GM13976 (cell line): ENCODE measurements around the gene PCNX2.
"Not testable (repeated sequence)": the region's sequence is repeated elsewhere in the genome, so short reads cannot be mapped to it uniquely, and the experiment has no call there.

Experiments
- DNase-seq: peaks from one replicate; pipeline ENCODE4 v3.0.0; 2012; ENCODE audit warnings: low spot score
- CTCF ChIP-seq: IDR thresholded peaks from 2 replicates; pipeline ENCODE4 v1.5.1; 2012; ENCODE audit warnings: borderline replicate concordance, mild to moderate bottlenecking; ENCODE audit not compliant: insufficient read depth; ENCODE audit errors: extremely low read depth, missing control alignments, control extremely low read depth
- in situ Hi-C: fragments of 300-500 bp; cut with MboI; formaldehyde crosslinking; loops from one replicate; pipeline ENCODE4 v1.12.0; 2022; ENCODE audit warnings: low sequenced_read_pairs, mixed read lengths, inconsistent platforms; ENCODE audit not compliant: unreplicated experiment

The PCNX2 gene

DNA sequence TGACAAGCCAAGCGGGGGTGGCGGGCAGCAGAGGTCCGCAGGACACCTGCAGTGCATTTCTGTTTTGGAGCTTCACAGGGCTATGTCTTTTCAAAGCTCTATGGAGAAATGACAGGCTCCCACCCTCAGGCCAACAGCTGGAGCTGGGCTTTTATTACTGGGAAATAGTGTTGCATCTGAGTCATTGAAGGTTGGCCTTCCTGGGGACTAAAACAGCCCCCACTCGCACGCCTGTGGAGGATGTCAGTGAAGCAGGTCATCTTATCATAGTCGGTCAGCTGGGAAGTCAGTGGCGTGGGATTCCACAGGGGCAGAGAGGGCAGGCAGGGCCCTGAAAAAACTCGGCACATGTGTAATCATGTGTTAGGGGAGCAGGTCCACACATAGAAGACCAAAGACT, 289.8 kb downstream of the PCNX2 start:
- no peak for DNase-seq
- in situ Hi-C loops, result no loop called here
- TF ChIP-seq CTCF, result no peak

GRCh38 chr1:233005156-233005555, 290.4 kb downstream of the PCNX2 start:
- TF ChIP-seq CTCF, result no peak

DNA sequence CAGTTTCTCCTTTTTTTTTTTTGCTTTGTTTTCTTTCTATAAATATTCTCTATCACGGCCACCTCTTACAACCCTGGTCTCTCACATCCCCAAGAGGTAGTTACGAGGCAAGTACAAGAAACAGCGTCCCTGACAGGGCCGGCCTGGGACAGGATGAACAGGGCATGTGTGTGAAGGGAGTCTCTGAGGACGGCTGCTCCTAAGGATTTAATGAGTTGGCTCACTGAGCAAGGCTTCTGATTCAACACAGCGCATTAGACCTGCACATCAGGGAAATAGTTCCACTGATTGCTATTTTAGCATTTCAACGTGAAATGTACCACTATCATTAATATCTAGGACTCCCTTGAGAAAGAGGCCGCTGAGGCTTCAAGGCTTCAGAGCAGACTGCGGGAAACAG, 291.1 kb downstream of the PCNX2 start:
- in situ Hi-C loops, result no loop called here
- no peak for TF ChIP-seq CTCF
- DNase-seq, result no peak

More at GRCh38 chr1:233005156-233005555, 290.4 kb downstream of the PCNX2 start:
- DNase-seq, result no peak
- in situ Hi-C loops, result no loop called here

GRCh38 chr1:233003638-233004037, 291.9 kb downstream of the PCNX2 start:
- DNase-seq, in situ Hi-C loops: not testable (repeated sequence)

DNA sequence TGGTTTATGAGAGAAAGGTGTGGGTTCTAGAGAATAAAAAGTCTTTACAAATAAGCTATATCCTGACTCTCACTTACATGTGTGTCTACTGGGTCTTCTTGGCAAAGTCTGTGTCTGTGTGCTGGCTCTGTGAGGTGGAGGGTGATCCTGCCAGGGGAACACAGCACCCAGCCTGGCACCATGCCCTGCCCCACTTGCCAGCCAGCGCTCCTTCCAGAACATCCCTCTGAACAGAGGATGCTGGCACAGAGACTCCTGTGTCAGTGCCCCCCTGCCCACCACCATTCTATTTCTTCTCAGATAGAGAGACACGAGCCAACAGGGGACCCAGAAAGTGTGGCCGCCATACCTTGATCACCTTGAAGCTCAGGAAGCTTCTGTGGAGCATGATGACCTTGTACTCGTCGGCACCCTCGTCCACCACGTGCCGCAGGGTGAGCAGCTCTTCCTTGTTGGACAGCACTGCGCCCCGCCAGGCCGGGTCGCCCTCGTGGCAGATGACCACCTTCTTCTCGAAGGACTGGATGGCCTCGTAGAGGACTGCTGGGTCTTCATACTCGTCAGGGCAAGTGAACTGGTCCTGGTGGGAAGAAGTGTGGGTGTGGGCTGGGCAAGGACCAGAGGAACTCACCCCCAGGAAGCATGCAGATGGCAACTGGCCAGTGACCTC, 295.4 kb downstream of the PCNX2 start:
- DNase-seq, result no peak
- no peak for TF ChIP-seq CTCF
- in situ Hi-C loops, result no loop called here

GRCh38 chr1:232998646-232999045, 296.9 kb downstream of the PCNX2 start:
- no peak for DNase-seq
- in situ Hi-C loops, result no loop called here
- no peak for TF ChIP-seq CTCF

GRCh38 chr1:232998138-232998537, 297.4 kb downstream of the PCNX2 start:
- in situ Hi-C loops, result no loop called here
- TF ChIP-seq CTCF, result no peak
- no peak for DNase-seq
